SHP77 treated with DMSO at 0.1 percent for 48 hours (cell line): ENCODE data around the gene RASGRP3.
"Not testable (repeated sequence)": the region's sequence is repeated elsewhere in the genome, so short reads cannot be mapped to it uniquely, and the experiment has no call there.

Experiments used
- DNase-seq: peaks from one replicate; lab custom pipeline; 2025; lab: John Stamatoyannopoulos, UW

The RASGRP3 gene

DNA sequence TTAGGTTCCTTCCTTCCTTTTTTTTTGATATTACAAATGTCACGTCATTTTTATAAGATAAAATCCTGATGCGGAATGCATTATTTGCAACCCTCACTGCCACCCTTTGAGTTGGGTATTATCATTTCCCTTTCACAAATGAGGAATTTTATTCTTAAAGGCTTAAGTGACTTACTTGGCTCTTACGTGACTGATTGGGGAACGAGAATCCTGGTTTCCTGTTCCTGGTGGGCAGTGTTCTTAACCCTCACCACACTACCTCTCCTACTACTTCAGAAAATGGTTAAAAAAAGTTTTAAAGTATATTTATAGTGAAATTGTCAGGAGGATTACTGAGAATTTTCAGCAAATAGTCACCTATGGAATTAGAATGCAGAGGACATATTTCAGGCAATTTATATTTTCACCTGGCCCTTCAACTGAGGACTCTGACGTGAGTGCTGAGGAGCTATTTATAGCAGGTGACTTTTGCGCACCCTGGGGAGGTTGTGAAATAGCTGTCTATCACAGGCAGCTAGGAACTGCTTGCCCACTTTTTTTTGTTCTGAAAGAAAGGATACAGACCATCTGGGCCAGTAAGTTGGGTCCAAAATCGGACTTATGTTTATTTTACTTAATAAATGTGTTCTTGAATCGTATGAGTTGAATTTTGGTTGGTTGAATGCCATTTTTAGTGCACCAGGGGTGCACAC is 18.7 kb upstream of the RASGRP3 start:
- peak; percentile 68 for DNase-seq

GRCh38 chr2:33458248-33458819 is 18.1 kb upstream of the RASGRP3 start:
- DNase-seq, result no peak

GRCh38 chr2:33459745-33460144 is 16.7 kb upstream of the RASGRP3 start:
- no peak for DNase-seq

DNA sequence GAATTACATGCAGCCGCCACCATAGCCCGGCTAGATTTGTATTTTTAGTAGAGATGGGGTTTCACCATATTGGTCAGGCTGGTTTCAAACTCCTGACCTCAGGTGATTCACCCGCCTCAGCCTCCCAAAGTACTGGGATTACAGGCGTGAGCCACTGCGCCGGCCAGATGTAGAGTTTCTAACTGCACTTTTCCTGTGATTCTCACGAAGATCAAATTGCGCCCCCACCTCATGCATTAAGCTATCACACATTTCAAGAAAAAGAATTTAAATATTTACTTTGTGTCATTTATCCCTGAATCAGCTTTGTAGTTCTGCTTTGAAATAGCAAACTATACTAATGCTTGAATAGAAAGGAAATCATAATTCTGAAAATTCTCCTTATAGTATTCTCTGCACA is 13.9 kb upstream of the RASGRP3 start:
- not testable (repeated sequence) for DNase-seq

DNA sequence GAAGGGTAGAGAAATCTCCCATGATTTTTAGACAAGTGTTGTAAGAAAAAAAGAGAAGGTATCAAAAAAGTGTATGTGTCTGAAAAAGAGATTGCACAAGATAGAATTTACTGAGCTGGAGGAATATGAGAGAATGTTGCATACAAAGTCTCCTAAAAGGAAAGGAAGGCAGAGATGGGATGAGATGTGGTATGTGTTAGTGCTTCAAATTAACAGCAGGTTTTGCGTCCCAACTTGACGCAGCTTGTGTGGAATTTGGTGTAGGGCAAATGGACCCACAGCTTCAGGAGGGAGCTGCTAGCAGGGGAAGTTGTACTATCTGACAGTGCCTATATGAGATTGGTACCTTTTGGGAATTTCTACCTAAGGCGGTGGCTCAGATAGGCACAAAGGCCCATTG is 9.0 kb upstream of the RASGRP3 start:
- no peak for DNase-seq

DNA sequence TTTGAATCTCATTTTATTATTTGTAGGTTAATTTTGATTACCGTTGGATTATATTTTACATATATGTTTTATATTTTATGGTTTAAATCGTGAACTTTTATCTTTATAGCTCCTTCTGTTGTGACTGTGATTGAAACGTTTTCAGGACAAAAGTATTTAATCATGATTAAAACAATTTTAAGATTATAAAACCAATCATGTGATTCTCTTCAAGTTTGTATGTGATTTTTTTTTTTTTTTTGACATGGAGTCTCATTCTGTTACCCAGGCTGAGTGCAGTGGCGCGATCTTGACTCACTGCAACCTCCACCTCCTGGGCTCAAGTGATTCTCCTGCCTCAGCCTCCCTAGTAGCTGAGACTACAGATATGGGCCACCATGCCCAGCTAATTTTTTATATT is 7.2 kb upstream of the RASGRP3 start:
- DNase-seq, result no peak

DNA sequence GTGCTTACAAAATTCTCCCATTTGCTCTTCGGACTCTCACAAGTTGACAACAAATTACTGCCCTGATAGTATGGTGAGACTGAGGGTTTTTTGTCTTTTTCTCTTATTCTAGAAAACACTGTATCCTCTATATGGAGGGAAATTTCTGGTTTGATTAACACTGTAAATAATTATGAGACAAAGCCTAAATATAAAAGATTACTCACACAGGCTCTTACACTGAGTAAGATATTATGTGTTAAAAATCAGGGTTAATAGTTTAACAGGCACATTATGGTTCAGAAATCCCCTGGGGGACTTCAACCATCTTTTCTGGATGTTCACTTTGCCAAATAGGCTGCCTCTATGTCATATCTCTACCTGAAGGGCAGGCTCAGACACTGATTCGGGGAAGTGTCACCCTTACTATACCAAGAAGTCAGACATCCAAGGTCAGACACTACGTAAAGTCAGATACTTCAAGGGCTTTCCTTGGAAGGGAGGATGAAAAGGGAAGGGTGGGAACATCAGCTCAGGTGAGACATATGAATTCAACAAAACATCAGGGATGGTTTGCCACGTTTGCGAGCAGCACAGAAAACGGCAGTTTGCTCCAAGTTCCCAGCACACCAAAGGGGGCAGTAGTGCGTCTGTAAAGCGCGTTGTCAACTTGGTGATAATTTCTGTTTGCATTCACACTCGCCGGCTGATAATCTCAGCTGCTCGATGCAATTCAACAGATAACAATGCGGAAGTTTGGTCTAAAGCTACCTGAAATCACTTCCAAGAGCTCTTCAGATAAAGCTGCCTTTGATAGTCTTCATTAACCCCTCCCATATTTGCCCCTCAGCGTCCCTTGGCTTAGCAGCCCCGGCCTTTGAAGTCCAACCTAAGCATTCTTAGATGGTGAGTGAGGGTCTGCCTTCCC is 972 bp upstream of the RASGRP3 start:
- peak; percentile 44 for DNase-seq

- DNase-seq, result no peak
Measured at GRCh38 chr2:33476793-33477190, 343 bp downstream of the RASGRP3 start.

GRCh38 chr2:33477473-33478468 is 1.3 kb downstream of the RASGRP3 start:
- DNase-seq, result no peak

DNA sequence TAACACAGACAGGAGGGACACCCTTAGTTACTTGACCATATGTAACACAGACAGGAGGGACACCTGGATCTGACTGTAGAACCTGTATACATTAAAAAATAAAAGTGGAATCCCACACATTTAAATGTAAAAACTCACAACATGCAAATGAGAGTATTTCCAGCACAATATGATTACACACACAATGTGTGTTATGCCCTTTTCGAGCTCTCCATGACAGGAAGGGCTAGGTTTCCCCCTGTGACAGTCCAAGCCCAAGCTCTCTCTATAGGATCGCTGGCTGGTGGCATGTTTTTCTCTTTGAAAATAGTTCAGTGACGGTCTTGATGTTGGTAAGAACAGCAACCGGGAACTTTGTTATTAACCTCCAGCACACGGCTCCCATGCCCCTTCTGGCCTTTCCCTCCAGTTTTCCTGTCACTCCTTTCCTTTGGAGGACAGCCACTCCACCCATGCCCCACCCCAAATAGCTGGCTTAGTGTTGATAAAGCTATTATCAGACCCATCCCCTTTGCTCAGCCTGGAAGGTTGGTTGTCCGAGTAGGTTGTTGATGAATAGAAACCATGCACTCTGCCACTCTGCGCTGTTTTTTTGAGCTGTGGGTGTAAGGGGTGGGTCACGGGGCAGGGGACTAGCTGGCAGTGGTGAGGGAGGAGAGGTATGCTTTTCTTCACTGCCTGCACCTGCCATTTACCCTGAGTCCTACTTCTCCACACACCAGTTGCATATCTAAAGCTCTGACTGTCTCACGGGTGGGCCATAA is 2.7 kb downstream of the RASGRP3 start:
- no peak for DNase-seq

DNA sequence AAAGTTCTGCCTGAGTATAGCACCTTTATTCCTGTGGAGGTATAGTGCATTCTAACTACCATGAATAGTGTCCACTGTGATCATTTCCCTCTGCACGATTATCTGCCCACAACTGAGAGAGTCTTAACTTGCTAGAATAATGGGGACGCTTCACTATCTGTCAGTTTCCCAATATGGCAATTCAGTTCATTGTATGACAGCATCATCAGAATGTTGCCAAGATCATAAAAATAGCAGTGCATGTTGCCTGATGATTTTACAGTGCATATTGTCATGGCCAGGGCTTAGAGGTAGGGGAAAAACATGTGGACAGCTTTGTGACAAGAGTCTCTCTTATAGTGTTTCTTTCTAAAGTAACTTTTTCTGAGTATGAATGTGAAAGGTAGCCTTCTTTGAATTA is 6.1 kb downstream of the RASGRP3 start:
- DNase-seq, result no peak

GRCh38 chr2:33484042-33484621 is 7.7 kb downstream of the RASGRP3 start:
- no peak for DNase-seq

DNA sequence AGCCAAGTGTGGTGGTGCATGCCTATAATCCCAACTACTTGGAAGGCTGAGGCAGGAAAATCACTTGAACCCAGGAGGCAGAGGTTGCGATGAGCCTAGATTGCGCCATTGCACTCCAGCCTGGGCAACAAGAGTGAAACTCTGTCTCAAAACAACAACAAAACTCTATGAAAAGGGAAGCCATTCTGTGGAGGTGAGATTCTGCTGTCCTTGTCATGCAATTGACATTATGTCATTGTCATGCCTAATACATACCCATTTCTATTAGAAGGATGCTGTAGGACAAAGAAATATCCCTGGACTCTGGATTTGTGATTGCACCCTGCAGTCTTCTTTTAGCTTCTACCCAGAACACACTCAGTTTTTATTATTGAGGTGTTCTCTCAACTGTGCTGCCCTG is 8.6 kb downstream of the RASGRP3 start:
- no peak for DNase-seq

- DNase-seq, result no peak
Measured at GRCh38 chr2:33486544-33486943, 10.1 kb downstream of the RASGRP3 start.

DNA sequence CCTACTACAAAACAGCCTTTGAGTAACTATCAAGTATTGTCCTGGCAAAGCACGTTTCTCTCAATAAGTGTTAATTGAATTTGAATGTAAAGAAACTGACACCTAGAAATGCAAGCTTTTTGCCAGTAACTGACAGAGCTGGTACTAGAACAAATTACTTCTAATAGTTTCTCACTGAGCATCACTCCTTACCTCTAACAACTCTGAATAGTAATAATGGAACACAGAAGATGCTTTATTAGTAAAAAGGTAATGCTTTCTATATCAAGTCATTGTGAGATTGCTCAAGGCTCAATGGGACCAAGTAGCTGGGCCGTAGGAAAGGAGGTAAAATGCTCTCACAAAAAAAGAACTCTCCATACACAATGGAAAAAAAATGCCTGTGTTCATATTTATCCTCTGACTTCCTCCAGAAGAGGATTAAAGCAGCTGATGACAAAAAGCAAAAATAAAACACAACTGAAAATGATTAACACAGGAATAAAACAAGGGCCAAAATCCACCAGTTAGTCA is 11.8 kb downstream of the RASGRP3 start:
- DNase-seq, result no peak

DNA sequence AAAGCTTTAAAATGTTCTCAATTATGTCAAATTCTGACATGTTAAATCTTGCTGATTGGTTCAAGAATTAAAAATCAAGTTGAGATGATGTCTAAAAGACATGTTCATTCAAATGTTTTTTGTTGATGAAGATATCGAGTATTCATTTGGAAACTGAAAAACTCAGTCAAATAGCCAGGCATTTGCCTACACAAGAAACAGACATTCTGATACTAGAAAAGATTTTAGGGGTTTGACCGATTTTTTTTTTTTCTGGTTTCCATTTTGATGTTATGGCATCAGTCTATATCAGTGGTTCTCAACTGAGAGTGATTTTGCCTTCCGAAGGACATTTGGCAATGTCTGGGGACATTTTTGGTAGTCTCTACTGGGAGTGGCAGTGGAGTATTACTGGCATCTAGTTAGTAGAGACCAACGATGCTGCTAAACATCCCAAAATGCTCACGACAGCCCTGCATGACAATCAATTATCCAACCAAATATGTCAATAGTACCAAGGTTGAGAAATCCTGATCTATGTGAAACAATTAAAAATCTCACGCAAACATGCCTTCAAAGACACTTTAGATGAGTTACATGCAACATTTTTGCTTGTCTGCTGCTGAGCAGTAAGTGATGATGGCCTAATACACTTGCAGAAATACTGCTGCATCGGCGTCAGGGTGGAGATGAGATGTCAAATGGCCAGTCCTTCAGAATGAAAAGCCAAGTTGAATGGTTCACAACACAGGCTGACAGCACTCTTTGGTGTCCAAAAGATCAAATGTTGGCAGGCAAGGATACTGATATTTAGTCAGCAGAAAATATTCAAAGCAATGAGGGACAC is 12.5 kb downstream of the RASGRP3 start:
- no peak for DNase-seq

DNA sequence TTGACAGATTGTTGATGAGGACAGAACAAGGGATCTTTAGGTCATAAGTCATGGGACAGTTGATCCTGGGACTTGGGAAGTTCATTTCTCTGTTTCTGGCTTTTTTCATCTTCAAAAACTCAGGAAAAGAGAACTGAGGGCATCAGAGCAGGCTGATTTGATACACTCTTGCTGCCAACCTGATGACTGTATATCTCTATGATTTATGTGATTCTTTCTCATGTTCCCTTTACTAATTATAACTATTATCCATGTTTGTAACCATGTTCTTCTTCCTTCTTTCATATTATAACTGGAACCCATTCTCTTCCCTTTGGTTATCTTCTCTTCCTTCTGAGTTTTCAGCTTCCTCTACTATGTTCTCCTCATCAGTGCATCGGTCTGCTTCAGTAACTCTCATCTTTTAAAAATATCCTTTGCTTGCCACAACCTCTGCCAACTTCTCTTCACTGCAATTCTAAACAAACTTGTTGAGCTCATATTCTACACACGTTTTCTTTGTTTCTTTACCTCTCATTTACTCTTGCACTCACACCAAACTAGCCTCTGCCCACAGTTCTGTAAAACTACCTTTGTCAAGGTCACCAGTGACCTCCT is 13.5 kb downstream of the RASGRP3 start:
- DNase-seq, result no peak

GRCh38 chr2:33491441-33492084 is 15.1 kb downstream of the RASGRP3 start:
- DNase-seq, result no peak
